ENCODE results near the gene MAPK14.

Gene MAPK14

DNA sequence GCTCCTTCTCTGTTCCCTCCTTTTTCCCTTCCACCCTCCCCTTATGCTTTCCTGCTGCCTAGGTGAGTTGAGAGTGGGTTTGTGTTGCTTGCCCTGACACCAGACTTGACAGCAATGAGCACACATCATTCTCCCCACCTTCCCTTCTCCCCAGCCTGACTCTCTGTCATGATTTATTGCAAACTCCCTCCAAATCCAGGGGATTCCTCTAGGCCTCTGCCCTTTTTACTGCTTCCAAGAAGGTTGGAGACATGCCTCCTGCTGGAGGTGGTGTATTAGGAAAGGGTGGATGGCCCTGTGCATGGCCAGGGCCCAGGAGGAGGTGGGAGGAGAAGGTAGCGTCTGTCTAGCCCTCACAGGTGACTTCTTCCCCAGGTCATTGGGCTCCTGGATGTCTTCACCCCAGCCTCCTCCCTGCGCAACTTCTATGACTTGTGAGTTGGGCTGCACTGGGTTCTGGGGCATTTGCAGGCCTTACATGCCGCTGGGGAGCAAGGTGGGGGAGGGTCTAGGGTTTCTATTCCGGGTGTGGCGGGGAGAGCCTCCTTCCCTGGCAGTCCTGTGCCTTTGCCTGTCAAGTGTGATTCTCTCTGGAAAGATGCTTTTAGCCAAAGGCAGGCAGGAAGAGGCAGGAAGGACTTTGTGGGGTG lies 104.8 kb downstream of the MAPK14 start:
- DNase-seq (ENCODE audit: extremely low read depth, low read depth), result no peak
- TF ChIP-seq, protein P1, sequence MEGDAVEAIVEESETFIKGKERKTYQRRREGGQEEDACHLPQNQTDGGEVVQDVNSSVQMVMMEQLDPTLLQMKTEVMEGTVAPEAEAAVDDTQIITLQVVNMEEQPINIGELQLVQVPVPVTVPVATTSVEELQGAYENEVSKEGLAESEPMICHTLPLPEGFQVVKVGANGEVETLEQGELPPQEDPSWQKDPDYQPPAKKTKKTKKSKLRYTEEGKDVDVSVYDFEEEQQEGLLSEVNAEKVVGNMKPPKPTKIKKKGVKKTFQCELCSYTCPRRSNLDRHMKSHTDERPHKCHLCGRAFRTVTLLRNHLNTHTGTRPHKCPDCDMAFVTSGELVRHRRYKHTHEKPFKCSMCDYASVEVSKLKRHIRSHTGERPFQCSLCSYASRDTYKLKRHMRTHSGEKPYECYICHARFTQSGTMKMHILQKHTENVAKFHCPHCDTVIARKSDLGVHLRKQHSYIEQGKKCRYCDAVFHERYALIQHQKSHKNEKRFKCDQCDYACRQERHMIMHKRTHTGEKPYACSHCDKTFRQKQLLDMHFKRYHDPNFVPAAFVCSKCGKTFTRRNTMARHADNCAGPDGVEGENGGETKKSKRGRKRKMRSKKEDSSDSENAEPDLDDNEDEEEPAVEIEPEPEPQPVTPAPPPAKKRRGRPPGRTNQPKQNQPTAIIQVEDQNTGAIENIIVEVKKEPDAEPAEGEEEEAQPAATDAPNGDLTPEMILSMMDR (IDR thresholded peaks at IDR 0.05; ENCODE audit: low read depth, low read length), result no peak

DNA sequence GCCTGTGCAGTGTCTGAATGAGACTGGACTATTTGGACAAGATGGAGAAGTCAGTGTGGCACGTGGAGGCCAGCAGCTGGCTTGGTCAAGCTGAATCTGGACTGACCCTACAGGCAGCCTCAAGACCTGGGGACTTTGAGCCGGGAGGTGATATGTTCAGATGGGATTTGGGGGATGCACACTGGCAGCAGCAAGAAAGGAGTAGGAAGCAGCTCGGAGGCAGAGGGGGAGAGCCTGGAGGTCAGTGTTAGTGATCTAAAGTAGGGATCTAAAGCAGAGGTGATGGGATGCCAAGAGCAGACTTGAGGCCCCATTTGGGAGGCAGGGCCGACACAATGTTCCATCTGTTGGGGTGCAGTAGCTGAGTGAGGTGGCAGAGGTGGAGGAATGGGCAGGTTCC lies 105.5 kb downstream of the MAPK14 start:
- DNase-seq (ENCODE audit: extremely low read depth, low read depth), result no peak
- TF ChIP-seq, protein P1 (IDR thresholded peaks at IDR 0.05; ENCODE audit: low read depth, low read length), result no peak

DNA sequence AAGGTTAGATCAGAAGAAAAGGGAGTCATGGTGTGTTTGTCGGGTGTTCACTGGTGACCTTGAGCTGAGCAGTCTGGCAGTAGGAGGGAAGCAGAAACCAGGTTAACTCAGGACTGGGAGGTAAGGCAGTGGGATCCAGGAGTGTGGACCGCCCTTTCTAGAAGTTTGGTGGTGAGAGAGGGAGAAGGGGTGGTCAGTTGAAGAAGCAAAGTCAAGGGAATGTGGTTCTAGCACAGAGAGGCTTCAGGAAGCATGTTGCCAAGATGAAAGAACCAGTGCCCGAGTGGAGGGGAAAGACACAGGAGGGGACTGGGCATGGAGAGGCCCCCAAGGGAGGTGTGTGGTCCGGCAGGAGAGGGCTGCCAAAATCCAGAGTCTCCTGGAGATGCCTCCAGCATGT lies 106.3 kb downstream of the MAPK14 start:
- DNase-seq (ENCODE audit: extremely low read depth, low read depth), result no peak
- TF ChIP-seq, protein P1 (IDR thresholded peaks at IDR 0.05; ENCODE audit: low read depth, low read length), result no peak

DNA sequence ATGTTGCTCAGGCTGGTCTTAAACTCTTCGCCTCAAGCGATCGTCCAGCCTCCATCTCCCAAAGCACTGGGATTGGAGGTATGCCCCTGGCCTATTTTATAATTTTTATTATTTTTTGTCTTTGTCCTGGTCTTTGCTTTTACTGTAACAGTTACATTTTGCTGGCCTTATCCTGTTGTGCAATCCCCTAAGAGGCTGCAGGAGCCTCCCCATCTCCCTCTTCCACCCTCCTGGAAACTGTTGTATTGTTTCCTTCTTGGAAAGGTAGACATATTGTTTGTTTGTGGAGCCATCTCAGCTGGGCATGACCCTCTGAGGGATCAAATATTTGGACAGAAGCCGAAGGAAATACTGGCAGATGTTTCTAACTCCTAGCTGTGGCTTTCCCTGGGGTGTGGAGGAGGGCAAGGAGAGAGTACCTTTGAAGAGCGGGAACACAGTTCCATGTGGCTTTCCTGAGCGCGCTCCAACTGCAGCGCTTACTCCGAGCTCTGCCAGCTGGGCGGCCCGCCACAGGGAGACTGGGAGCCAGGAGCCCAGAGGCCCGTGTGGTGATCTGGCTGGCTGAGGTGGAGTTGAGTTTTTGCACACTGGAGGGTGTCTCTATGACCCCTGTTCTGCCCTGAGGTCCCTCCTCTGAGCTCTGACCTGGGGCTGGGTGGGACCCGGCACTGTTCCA lies 107.6 kb downstream of the MAPK14 start:
- TF ChIP-seq, protein P1 (IDR thresholded peaks at IDR 0.05; ENCODE audit: low read depth, low read length), result no peak
- no peak for DNase-seq (ENCODE audit: extremely low read depth, low read depth)

DNA sequence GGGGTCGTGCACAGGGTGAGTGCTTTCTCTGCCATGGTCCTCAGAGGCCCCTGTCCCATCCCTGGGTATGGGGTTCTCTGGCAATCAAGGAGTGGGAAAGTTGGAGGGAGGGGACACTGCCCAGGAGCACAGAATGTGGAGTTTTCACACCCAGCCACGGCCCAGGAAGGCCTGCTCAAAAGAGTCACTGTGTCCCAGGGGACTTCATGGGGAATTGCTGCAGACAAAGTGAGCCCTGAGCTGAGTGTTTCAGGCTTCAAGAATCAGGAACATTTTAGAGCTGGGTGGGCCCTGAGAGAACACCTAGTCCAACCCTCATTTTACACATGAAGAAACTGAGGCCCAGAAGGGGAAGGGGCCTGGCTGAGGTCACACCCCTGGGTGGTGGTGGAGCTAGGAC lies 108.4 kb downstream of the MAPK14 start:
- TF ChIP-seq, protein P1 (IDR thresholded peaks at IDR 0.05; ENCODE audit: low read depth, low read length), result no peak
- no peak for DNase-seq (ENCODE audit: extremely low read depth, low read depth)

DNA sequence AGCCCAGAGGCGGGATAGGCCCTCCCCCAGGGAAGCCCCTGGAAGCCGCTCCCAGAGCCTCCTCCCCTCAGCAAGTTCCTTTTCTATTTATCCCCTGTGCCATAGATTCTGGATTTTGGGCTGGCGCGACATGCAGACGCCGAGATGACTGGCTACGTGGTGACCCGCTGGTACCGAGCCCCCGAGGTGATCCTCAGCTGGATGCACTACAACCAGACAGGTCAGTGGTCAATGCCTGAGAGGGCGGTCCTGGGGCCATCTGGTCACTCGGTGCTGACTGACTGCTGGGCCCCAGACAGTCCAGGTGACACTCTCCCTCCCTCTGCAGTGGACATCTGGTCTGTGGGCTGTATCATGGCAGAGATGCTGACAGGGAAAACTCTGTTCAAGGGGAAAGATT lies 108.9 kb downstream of the MAPK14 start:
- DNase-seq (ENCODE audit: extremely low read depth, low read depth), result no peak
- TF ChIP-seq, protein P1 (IDR thresholded peaks at IDR 0.05; ENCODE audit: low read depth, low read length), result no peak

DNA sequence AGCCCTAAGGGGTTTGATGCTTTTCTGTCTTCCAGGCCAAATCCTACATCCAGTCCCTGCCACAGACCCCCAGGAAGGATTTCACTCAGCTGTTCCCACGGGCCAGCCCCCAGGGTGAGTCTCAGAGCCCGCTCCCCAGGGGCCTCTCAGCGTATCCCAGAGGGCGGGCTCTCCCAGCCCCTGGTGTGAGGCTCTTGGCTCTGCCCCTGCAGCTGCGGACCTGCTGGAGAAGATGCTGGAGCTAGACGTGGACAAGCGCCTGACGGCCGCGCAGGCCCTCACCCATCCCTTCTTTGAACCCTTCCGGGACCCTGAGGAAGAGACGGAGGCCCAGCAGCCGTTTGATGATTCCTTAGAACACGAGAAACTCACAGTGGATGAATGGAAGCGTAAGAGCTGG lies 111.1 kb downstream of the MAPK14 start:
- TF ChIP-seq, protein P1 (IDR thresholded peaks at IDR 0.05; ENCODE audit: low read depth, low read length), result no peak
- no peak for DNase-seq (ENCODE audit: extremely low read depth, low read depth)
